Osteoblast (primary cell): Measurements from ENCODE around the gene TIMP3. TPM values are rescaled to one million over a fixed set of nuclear protein-coding genes. Genes with fewer than 3 reads are reported as not detected.

Source experiments
- DNase-seq: peaks from one replicate; pipeline ENCODE4 v3.0.0; 2011; ENCODE audit warnings: low spot score, mixed read lengths; ENCODE audit not compliant: insufficient read length; ENCODE audit errors: missing footprints
- H2AFZ ChIP-seq: 2 replicates; pipeline ENCODE4 v1.6.0; 2011; ENCODE audit warnings: mild to moderate bottlenecking, low read length
- H3K27ac ChIP-seq: 2 replicates; pipeline ENCODE4 v1.5.1; 2011; ENCODE audit warnings: mild to moderate bottlenecking, low read depth, low read length, moderate library complexity
- H3K27me3 ChIP-seq: 2 replicates; pipeline ENCODE4 v1.6.0; 2012; ENCODE audit warnings: mild to moderate bottlenecking, control low read depth, inconsistent platforms, low read length, moderate library complexity; ENCODE audit not compliant: insufficient read depth
- H3K36me3 ChIP-seq: 2 replicates; pipeline ENCODE4 v1.5.1; 2011; ENCODE audit warnings: mild to moderate bottlenecking, low read length, control low read depth, moderate library complexity; ENCODE audit not compliant: insufficient read depth
- H3K4me1 ChIP-seq: 2 replicates; pipeline ENCODE4 v1.5.1; 2011; ENCODE audit warnings: mild to moderate bottlenecking, low read length, control low read depth, moderate library complexity; ENCODE audit not compliant: insufficient read depth
- H3K4me2 ChIP-seq: 2 replicates; pipeline ENCODE4 v1.6.0; 2011; ENCODE audit warnings: mild to moderate bottlenecking, low read length; ENCODE audit not compliant: insufficient read depth
- H3K4me3 ChIP-seq: fragments of 200-600 bp; sonication (generic); 3 replicates; pipeline ENCODE4 v1.5.1; 2012; ENCODE audit warnings: mild to moderate bottlenecking, low read length, inconsistent platforms; ENCODE audit not compliant: insufficient read depth
- H3K79me2 ChIP-seq: 2 replicates; pipeline ENCODE4 v1.6.0; 2012; ENCODE audit warnings: mild to moderate bottlenecking, low read length, control low read depth, inconsistent platforms; ENCODE audit not compliant: insufficient read depth
- H3K9me3 ChIP-seq: 2 replicates; pipeline ENCODE4 v1.5.1; 2011; ENCODE audit warnings: low read depth, low read length, control low read depth
- H4K20me1 ChIP-seq: 2 replicates; pipeline ENCODE4 v1.6.0; 2012; ENCODE audit warnings: mild to moderate bottlenecking, low read length, control low read depth; ENCODE audit not compliant: insufficient read depth
- CTCF ChIP-seq: IDR thresholded peaks from 2 replicates; pipeline ENCODE4 v1.5.1; 2011; ENCODE audit warnings: mild to moderate bottlenecking, low read depth, low read length, moderate library complexity; ENCODE audit errors: extremely low read depth
- total RNA-seq: library from RNA; depleted of rRNA; stranded (reverse); fragments of >200 nt; gene quantifications from 2 replicates; pipeline ENCODE4 v1.2.3, GENCODE V29; 2012

Gene TIMP3
- total RNA-seq, 1 donor, result 1,293 TPM

- Histone ChIP-seq H3K4me3 (no peak overlapping the region), H3K4me2 (peak overlapping the region; percentile 12), H3K79me2 (peaks cover 90% of the 10 kb centered on the region), H3K27ac (peak overlapping the region; percentile 40), H3K4me1 (peaks cover 9% of the 10 kb centered on the region), H3K9me3 (no peaks in the 10 kb centered on the region), H3K27me3 (no peaks in the 10 kb centered on the region), H3K36me3 (peaks cover 85% of the 10 kb centered on the region), H4K20me1 (peaks cover 94% of the 10 kb centered on the region), H2AFZ (no peak overlapping the region)
- TF ChIP-seq CTCF, result no peak
- peak; percentile 81 for DNase-seq
Measured at GRCh38 chr22:32846780-32847491, 45.4 kb downstream of the TIMP3 start.

- Histone ChIP-seq H2AFZ (no peak overlapping the region), H3K27ac (no peak overlapping the region), H4K20me1 (peaks cover 94% of the 10 kb centered on the region), H3K79me2 (peaks cover 88% of the 10 kb centered on the region), H3K4me2 (no peak overlapping the region), H3K9me3 (no peaks in the 10 kb centered on the region), H3K4me1 (peaks cover 9% of the 10 kb centered on the region), H3K4me3 (no peak overlapping the region), H3K36me3 (peaks cover 85% of the 10 kb centered on the region), H3K27me3 (no peaks in the 10 kb centered on the region)
- no peak for TF ChIP-seq CTCF
- DNase-seq, result no peak
Measured at GRCh38 chr22:32848226-32848625, 46.7 kb downstream of the TIMP3 start.

GRCh38 chr22:32849501-32849900, 48.0 kb downstream of the TIMP3 start:
- H3K4me1 ChIP-seq, result peaks cover 9% of the 10 kb centered on the region
- peaks cover 88% of the 10 kb centered on the region for H3K36me3 ChIP-seq
- peaks cover 76% of the 10 kb centered on the region for H3K79me2 ChIP-seq
- no peak for TF ChIP-seq CTCF
- no peak overlapping the region for H2AFZ ChIP-seq
- H3K9me3 ChIP-seq, result no peaks in the 10 kb centered on the region
- no peak for DNase-seq
- peaks cover 94% of the 10 kb centered on the region for H4K20me1 ChIP-seq
- H3K4me2 ChIP-seq, result no peak overlapping the region
- no peak overlapping the region for H3K27ac ChIP-seq
- no peak overlapping the region for H3K4me3 ChIP-seq
- H3K27me3 ChIP-seq, result no peaks in the 10 kb centered on the region

- no peak overlapping the region for H3K4me2 ChIP-seq
- H3K79me2 ChIP-seq, result peaks cover 75% of the 10 kb centered on the region
- TF ChIP-seq CTCF, result no peak
Measured at GRCh38 chr22:32850157-32850556, 48.7 kb downstream of the TIMP3 start.

More at GRCh38 chr22:32850157-32850556, 48.7 kb downstream of the TIMP3 start:
- Histone ChIP-seq H3K4me3 (no peak overlapping the region), H3K36me3 (peaks cover 94% of the 10 kb centered on the region), H3K27ac (no peak overlapping the region), H3K9me3 (no peaks in the 10 kb centered on the region), H2AFZ (no peak overlapping the region), H4K20me1 (peaks cover 97% of the 10 kb centered on the region), H3K27me3 (no peaks in the 10 kb centered on the region), H3K4me1 (peaks cover 9% of the 10 kb centered on the region)
- no peak for DNase-seq
